DMS79 (cell line): Measurements from ENCODE around the gene FIGLA.

Source experiments
- DNase-seq: peaks from one replicate; lab custom pipeline; 2025; lab: John Stamatoyannopoulos, UW

FIGLA gene

GRCh38 chr2:70790136-70790828 lies at the start of gene FIGLA:
FIGLA (minus strand) TSS chr2:70790643; CDS start chr2:70790638, 5 bp downstream.
- DNase-seq: no peak

- DNase-seq: no peak
Measured at GRCh38 chr2:70837980-70838925, 47.8 kb upstream of the FIGLA start.

DNA sequence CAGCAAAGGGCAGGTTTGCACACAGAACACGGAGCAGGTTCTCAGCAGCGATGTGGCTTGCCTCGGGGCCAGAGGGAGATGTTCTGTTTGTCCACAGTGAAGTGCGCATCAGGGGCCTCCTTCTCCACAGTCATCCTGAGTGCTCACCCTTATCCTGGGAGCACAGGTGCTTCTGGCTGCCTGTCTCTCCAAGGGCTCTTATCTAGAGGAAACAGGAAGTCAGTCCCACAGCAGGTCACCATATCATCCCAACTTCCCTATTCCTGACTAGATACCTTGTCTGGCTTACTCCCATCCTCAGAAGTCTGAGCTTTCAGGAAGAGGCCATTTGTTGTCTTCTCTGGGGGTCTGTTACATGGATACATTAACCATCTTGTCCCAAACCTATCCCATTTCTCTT lies 45.2 kb upstream of the FIGLA start, which contains the start of gene CD207:
CD207 (minus strand) TSS at position 174 of the 400 bp plus-strand sequence; CDS start at position 134, 40 bp downstream.
- DNase-seq: no peak

GRCh38 chr2:70834881-70835280 lies 44.4 kb upstream of the FIGLA start:
- DNase-seq: no peak

GRCh38 chr2:70834106-70834505 lies 43.7 kb upstream of the FIGLA start:
- no peak for DNase-seq

GRCh38 chr2:70833246-70833645 lies 42.8 kb upstream of the FIGLA start:
- DNase-seq: no peak

DNA sequence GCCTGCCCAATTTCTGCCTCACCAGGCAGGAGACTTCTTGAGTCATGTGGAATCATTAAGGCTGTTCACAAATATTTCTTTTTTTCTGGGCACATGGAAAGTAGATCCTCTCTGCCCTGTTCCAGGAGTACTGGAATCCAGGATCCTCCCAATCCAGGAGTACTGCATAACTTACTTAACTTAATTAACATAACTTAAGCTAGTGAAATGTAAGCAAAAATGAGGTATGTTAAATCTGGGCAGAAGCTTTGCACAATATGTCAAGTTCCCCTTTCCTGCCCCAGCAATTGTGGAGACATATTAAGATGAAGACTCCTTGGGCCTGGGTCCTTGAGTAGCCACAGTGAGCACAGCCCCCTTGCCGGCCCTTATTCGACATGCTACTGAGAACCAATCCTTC lies 41.9 kb upstream of the FIGLA start:
- no peak for DNase-seq

GRCh38 chr2:70831861-70832260 lies 41.4 kb upstream of the FIGLA start:
- no peak for DNase-seq

DNA sequence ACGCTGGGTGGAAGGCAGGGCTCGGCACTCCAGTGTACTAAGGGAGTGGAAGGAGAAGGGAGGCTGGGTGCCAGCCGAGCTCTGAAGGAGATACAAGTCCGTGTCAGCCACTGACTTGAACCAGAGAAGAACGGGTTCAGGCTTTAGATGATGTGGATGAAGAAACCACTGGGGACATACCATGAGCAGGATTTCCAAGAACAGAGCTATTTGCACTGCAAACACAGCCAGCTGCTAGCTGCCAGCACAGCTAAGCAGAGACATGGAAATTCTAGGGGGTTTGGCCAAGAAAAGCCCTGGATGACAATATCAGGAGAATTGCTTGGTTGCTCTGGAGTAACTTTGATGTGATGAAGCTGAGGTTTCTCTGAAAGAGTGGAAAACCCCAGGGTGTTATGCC lies 39.9 kb upstream of the FIGLA start:
- no peak for DNase-seq

DNA sequence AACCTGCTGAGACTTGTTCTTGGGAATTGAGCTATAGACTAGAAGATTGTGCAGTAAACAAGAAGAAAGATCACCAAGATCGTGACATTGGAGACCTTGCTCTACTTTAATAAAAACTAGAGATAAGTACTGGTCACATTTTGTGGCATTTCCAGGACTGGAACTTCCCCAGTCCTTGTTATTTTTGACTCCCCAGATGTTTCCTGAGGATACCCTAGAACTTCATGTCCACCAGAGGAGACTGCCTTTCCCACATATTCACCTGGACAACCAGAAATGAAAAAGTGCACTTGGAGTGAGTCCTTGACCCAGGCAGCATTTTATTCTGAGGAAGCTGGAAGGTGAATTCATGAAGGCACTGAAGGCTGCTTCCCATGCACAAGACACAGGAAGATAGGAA lies 39.5 kb upstream of the FIGLA start:
- DNase-seq: no peak

DNA sequence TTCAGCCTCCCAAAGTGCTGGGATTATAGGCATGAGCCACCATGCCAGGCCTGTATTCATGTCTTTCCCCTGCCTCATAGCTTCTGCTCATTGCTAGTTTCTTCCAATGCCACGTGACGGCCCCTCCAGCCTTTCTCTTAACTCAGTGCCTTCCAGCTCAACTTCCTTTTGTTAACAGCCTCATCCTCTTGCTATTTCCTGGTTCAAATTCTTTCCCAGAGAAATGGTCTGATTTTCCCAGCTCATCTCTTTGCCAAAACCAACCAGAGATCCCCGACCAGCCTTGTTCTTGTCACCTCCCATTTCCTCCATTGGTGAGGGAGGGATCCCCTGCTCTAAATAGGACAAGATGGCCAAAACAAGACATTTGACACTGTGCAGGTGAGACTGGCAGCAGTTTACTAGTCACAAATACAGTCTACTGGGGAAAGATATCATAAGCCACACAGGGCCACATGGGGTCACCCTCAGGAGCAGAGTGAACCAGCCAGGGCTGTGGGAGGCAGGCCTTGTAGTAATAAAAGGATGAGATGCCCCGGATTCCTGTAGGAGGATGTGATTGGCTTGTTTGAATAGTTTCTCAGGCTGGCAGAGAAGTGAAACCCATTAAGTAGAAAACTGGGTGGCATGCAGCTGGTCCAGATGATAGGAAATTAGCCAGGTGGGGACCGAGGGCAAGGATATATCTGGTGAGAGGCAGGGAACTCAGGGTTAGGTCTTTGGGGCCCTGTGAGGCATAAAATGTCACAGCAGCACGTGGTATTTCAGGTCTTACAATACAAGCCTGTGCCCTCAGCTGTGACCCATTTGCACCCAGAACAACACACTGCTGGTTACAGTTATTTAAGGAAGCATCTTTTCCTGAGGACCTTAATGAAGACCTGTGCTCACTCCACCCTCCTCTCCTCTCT lies 38.7 kb upstream of the FIGLA start:
- DNase-seq: no peak

- no peak for DNase-seq
Measured at GRCh38 chr2:70828115-70828514, 37.7 kb upstream of the FIGLA start.

- no peak for DNase-seq
Measured at GRCh38 chr2:70827388-70827787, 36.9 kb upstream of the FIGLA start.

DNA sequence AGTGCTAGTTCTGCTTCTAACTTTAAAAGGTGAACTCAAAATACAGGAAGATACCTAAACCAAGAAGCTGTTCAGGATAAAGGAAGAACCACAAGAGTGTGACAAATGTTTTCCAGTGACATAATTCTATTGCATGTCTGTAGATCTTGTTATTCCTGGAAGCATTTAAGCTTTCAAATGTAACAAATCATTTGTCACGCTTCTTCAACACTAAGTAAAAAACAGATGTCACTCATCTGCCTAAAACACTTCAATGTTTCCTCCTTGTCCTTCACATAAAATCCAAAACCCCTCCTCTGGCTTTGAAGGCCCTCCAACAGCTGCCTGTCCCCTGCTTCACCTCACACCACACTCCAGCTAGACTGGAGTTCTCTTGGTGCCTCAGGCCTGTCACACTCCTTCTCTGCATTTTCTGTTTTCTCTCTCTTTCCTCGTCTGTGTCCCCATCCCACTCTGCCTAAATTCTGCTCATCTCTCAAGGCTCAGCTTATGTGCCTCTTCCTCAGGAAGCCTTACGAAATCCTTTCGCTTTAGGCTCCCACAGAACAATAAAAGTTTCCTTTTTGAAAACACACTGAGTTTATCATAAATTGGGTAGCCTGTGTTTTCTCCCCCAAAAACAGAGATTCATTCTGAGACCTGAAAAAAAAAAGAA lies 36.4 kb upstream of the FIGLA start:
- DNase-seq: no peak

- DNase-seq: no peak
Measured at GRCh38 chr2:70823249-70823648, 32.8 kb upstream of the FIGLA start.

- no peak for DNase-seq
Measured at GRCh38 chr2:70822843-70823242, 32.4 kb upstream of the FIGLA start.

GRCh38 chr2:70820499-70820898 lies 30.1 kb upstream of the FIGLA start, which contains the start of gene CLEC4F:
CLEC4F (minus strand) TSS chr2:70820599; CDS start chr2:70820523, 76 bp downstream.
- DNase-seq: no peak

- DNase-seq: no peak
Measured at GRCh38 chr2:70817284-70817954, 27.0 kb upstream of the FIGLA start.

DNA sequence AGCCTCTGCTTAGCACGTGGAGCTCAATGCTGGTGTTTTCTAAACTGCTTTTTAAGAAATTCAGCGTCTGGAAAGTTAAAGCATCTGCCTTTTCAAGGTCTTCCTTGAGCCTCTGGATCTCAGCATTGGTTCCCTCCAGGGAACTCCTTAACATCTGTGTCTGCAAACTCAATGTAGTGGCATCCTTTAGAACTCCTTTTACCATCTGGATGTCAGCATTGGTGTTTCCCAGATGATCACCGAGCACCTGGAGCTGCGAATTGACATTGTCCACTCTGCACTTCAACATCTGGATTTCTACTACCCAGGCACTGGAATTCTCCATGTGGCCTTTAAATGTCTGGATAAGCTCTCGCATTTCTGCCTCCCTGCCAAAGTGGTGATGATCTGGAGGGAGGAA lies 26.3 kb upstream of the FIGLA start:
- DNase-seq: no peak

GRCh38 chr2:70808983-70809958 lies 18.8 kb upstream of the FIGLA start:
- no peak for DNase-seq
